H1 (cell line): ENCODE measurements around the gene MOB3B. TPM values are rescaled to one million over a fixed set of nuclear protein-coding genes. Genes with fewer than 3 reads are reported as not detected.

ENCODE experiments used
- CTCF ChIA-PET: fragments of 300-600 bp; sonication (Branson Sonifier 250); formaldehyde crosslinking; loops from one replicate; lab custom pipeline; 2021; ENCODE audit not compliant: partially characterized antibody; lab: Charles Lee
- POLR2A ChIA-PET: fragments of 300-600 bp; sonication (Branson Sonifier 250); formaldehyde crosslinking; loops from one replicate; lab custom pipeline; 2021; ENCODE audit warnings: inconsistent platforms; ENCODE audit not compliant: partially characterized antibody; lab: Charles Lee
- DNase-seq, 2 experiments: peaks; one replicate each; pipeline versions ENCODE4 v3.0.0 to v3.0.0-alpha.2; 2010 to 2022; ENCODE audit warnings: low spot score in 2 of 2, low read depth in 1 of 2, mixed read lengths in 1 of 2
- FAIRE-seq: peaks from 2 replicates; lab custom pipeline; 2011; peaks lifted over from hg19 to GRCh38; lab: Jason Lieb, UNC
- H2AFZ ChIP-seq: 2 replicates; pipeline ENCODE4 v1.8.1; 2012; ENCODE audit warnings: low read length, inconsistent platforms
- H2AK5ac ChIP-seq: 2 replicates; pipeline ENCODE4 v1.6.1; 2013; ENCODE audit warnings: low read depth, low read length
- H2BK120ac ChIP-seq: replicated peaks from 2 replicates; pipeline ENCODE3; 2013; ENCODE audit warnings: low read depth, low read length, inconsistent platforms
- H2BK12ac ChIP-seq: 2 replicates; pipeline ENCODE4 v1.6.1; 2013; ENCODE audit warnings: low read depth, low read length
- H2BK15ac ChIP-seq: 2 replicates; pipeline ENCODE4 v1.6.1; 2013; ENCODE audit warnings: low read length
- H2BK20ac ChIP-seq: 2 replicates; pipeline ENCODE4 v1.6.1; 2013; ENCODE audit warnings: low read length
- H2BK5ac ChIP-seq: 2 replicates; pipeline ENCODE4 v1.6.1; 2013; ENCODE audit warnings: low read depth, low read length
- H3K14ac ChIP-seq: 2 replicates; pipeline ENCODE4 v1.6.1; 2013; ENCODE audit warnings: inconsistent platforms; ENCODE audit not compliant: insufficient read length
- H3K18ac ChIP-seq: 2 replicates; pipeline ENCODE4 v1.6.1; 2013; ENCODE audit warnings: low read length; ENCODE audit errors: extremely low read depth
- H3K23ac ChIP-seq: 2 replicates; pipeline ENCODE4 v1.6.1; 2013; ENCODE audit warnings: inconsistent platforms; ENCODE audit not compliant: insufficient read length
- H3K23me2 ChIP-seq: 2 replicates; pipeline ENCODE4 v1.6.1; 2013; ENCODE audit warnings: low read depth, low read length
- H3K27ac ChIP-seq: 2 replicates; pipeline ENCODE4 v1.6.1; 2011; ENCODE audit warnings: low read depth, low read length, inconsistent platforms
- H3K27me3 ChIP-seq, 4 experiments: replicated peaks in 1 of 4; 1 replicate in 1 of 4; 2 replicates in 3 of 4; pipeline versions ENCODE4 v1.6.1 to v1.8.1; 2011 to 2013; ENCODE audit warnings: low read length in 3 of 4, mild to moderate bottlenecking in 3 of 4, inconsistent platforms in 2 of 4, mixed read lengths in 2 of 4, moderate library complexity in 1 of 4; ENCODE audit not compliant: control insufficient read depth in 3 of 4, insufficient read depth in 3 of 4; ENCODE audit errors: extremely low read depth in 1 of 4
- H3K36me3 ChIP-seq, 4 experiments: 2 replicates each; pipeline versions ENCODE4 v1.6.1 to v1.8.1; 2011 to 2013; ENCODE audit warnings: mild to moderate bottlenecking in 4 of 4, low read length in 3 of 4, moderate library complexity in 2 of 4, control low read depth in 1 of 4, inconsistent platforms in 1 of 4; ENCODE audit not compliant: insufficient read depth in 4 of 4, control insufficient read depth in 2 of 4
- H3K4ac ChIP-seq: replicated peaks from 2 replicates; pipeline ENCODE3; 2013; ENCODE audit warnings: low read length, low read depth, mixed read lengths, inconsistent platforms; ENCODE audit not compliant: insufficient read length
- H3K4me1 ChIP-seq, 4 experiments: replicated peaks in 1 of 4; 1 replicate in 1 of 4; 2 replicates in 3 of 4; pipeline versions ENCODE4 v1.6.1 to v1.8.1; 2011 to 2013; ENCODE audit warnings: low read length in 3 of 4, inconsistent platforms in 2 of 4, mixed read lengths in 1 of 4; ENCODE audit not compliant: insufficient read depth in 4 of 4, control insufficient read depth in 3 of 4
- H3K4me2 ChIP-seq, 2 experiments: 2 replicates each; pipeline versions ENCODE4 v1.6.1 to v1.8.1; 2011 to 2013; ENCODE audit warnings: low read depth in 2 of 2, low read length in 2 of 2, control low read depth in 1 of 2, inconsistent platforms in 1 of 2, mild to moderate bottlenecking in 1 of 2; ENCODE audit not compliant: insufficient read depth in 1 of 2
- H3K4me3 ChIP-seq, 4 experiments: fragments of 200-600, 300-600 bp in 1 of 4; sonication (generic), shearing (Covaris generic), sonication (Bioruptor Twin) in 1 of 4; 2 replicates each; pipeline versions ENCODE4 v1.5.1 to v1.8.1; 2011 to 2016; ENCODE audit warnings: low read length in 4 of 4, low read depth in 3 of 4, control low read depth in 2 of 4, inconsistent platforms in 2 of 4, mild to moderate bottlenecking in 2 of 4, mixed read lengths in 1 of 4, moderate library complexity in 1 of 4; ENCODE audit not compliant: insufficient read depth in 2 of 4; ENCODE audit errors: extremely low read depth in 1 of 4
- H3K56ac ChIP-seq: replicated peaks from 2 replicates; pipeline ENCODE3; 2013; ENCODE audit warnings: low read depth, mild to moderate bottlenecking, mixed read lengths, low read length, inconsistent platforms; ENCODE audit not compliant: insufficient read length
- H3K79me1 ChIP-seq: 2 replicates; pipeline ENCODE4 v1.6.1; 2013; ENCODE audit warnings: low read depth, low read length, control low read depth
- H3K79me2 ChIP-seq, 2 experiments: 2 replicates each; pipeline versions ENCODE4 v1.6.1 to v1.8.1; 2012 to 2013; ENCODE audit warnings: low read length in 2 of 2, mild to moderate bottlenecking in 2 of 2, inconsistent platforms in 1 of 2; ENCODE audit not compliant: insufficient read depth in 2 of 2, control insufficient read depth in 1 of 2
- H3K9ac ChIP-seq, 4 experiments: replicated peaks in 1 of 4; 1 replicate in 1 of 4; 2 replicates in 3 of 4; pipeline versions ENCODE4 v1.6.1 to v1.8.1; 2011 to 2013; ENCODE audit warnings: low read depth in 3 of 4, low read length in 3 of 4, control low read depth in 2 of 4, mild to moderate bottlenecking in 2 of 4, moderate library complexity in 2 of 4, inconsistent platforms in 1 of 4; ENCODE audit errors: extremely low read depth in 1 of 4
- H3K9me3 ChIP-seq, 2 experiments: 2 replicates each; pipeline versions ENCODE4 v1.6.1 to v1.8.1; 2012 to 2013; ENCODE audit warnings: mild to moderate bottlenecking in 2 of 2, moderate library complexity in 2 of 2, control low read depth in 1 of 2, inconsistent platforms in 1 of 2, low read depth in 1 of 2, low read length in 1 of 2, mixed read lengths in 1 of 2; ENCODE audit not compliant: insufficient read depth in 2 of 2
- H4K20me1 ChIP-seq, 2 experiments: replicated peaks in 1 of 2; 2 replicates each; pipeline versions ENCODE3 to v1.8.1; 2011 to 2013; ENCODE audit warnings: inconsistent platforms in 2 of 2, low read length in 2 of 2, mild to moderate bottlenecking in 1 of 2; ENCODE audit not compliant: insufficient read depth in 2 of 2, control insufficient read depth in 1 of 2
- H4K5ac ChIP-seq: 2 replicates; pipeline ENCODE4 v1.6.1; 2013; ENCODE audit warnings: low read length, low read depth, mixed read lengths, inconsistent platforms; ENCODE audit not compliant: insufficient read length
- H4K8ac ChIP-seq: 2 replicates; pipeline ENCODE4 v1.8.0; 2013; ENCODE audit warnings: mild to moderate bottlenecking, moderate library complexity, low read length, inconsistent platforms; ENCODE audit not compliant: insufficient read depth; ENCODE audit errors: extremely low read depth
- H4K91ac ChIP-seq: replicated peaks from 2 replicates; pipeline ENCODE3; 2013; ENCODE audit warnings: low read length, mixed read lengths, inconsistent platforms; ENCODE audit not compliant: insufficient read length
- BCL11A ChIP-seq, 2 experiments: IDR thresholded peaks; one replicate each; pipeline ENCODE4 v1.6.1; 2011; ENCODE audit warnings: low read depth in 2 of 2, low read length in 2 of 2, mild to moderate bottlenecking in 2 of 2
- BRCA1 ChIP-seq: IDR thresholded peaks from 2 replicates; pipeline ENCODE4 v1.6.1; 2012; ENCODE audit warnings: low read depth, low read length, improper control_type of control experiment
- CBX5 ChIP-seq: fragments of 300-800, 300-1000 bp; sonication (generic); IDR thresholded peaks from 2 replicates; pipeline ENCODE4 v1.7.1; 2016; ENCODE audit warnings: antibody characterized with exemption, low read length, low read depth
- CBX8 ChIP-seq: fragments of 300-800, 300-1000 bp; sonication (generic); IDR thresholded peaks from 2 replicates; pipeline ENCODE4 v1.7.1; 2016; ENCODE audit warnings: low read depth, low read length, borderline replicate concordance
- EP300 ChIP-seq, 2 experiments: IDR thresholded peaks; 1 replicate in 1 of 2; 2 replicates in 1 of 2; pipeline ENCODE4 v1.6.1; 2011 to 2012; ENCODE audit warnings: low read depth in 2 of 2, low read length in 2 of 2, mild to moderate bottlenecking in 2 of 2, borderline replicate concordance in 1 of 2, inconsistent platforms in 1 of 2, moderate library complexity in 1 of 2
- EZH2 ChIP-seq: fragments of 200-600 bp; sonication (generic); IDR thresholded peaks from 2 replicates; pipeline ENCODE4 v1.7.1; 2012; ENCODE audit warnings: low read depth, mild to moderate bottlenecking, moderate library complexity, low read length, inconsistent platforms; ENCODE audit not compliant: severe bottlenecking
- POLR2A ChIP-seq, 2 experiments: IDR thresholded peaks; 1 replicate in 1 of 2; 2 replicates in 1 of 2; pipeline ENCODE4 v1.6.1; 2011; ENCODE audit warnings: low read depth in 2 of 2, low read length in 2 of 2, mild to moderate bottlenecking in 2 of 2; ENCODE audit errors: control extremely low read depth in 1 of 2
- POU5F1 ChIP-seq: IDR thresholded peaks from 2 replicates; pipeline ENCODE4 v1.6.1; 2011; ENCODE audit warnings: low read depth, mild to moderate bottlenecking, low read length, moderate library complexity
- SIN3A ChIP-seq, 2 experiments: IDR thresholded peaks in 1 of 2; conservative IDR thresholded peaks in 1 of 2; 2 replicates each; pipeline ENCODE4 v1.6.1; 2011 to 2012; ENCODE audit warnings: low read length in 2 of 2, improper control_type of control experiment in 1 of 2, low read depth in 1 of 2, mild to moderate bottlenecking in 1 of 2
- SUZ12 ChIP-seq: fragments of 200-600 bp; sonication (generic); IDR thresholded peaks from 2 replicates; pipeline ENCODE4 v1.6.1; 2012; ENCODE audit warnings: mild to moderate bottlenecking, inconsistent platforms, low read length, moderate library complexity, mixed read lengths
- TAF7 ChIP-seq: optimal IDR thresholded peaks from 2 replicates; pipeline ENCODE3; 2011; ENCODE audit warnings: low read depth, mild to moderate bottlenecking, inconsistent platforms, low read length, moderate library complexity, borderline replicate concordance
- TCF12 ChIP-seq: IDR thresholded peaks from 2 replicates; pipeline ENCODE4 v1.6.1; 2011; ENCODE audit warnings: low read depth, mild to moderate bottlenecking, low read length
- WGBS, 2 experiments: shearing (Covaris generic) in 1 of 2; methylation state at CpG; one replicate each; pipeline versions ENCODE4 v1.1.6 to v1.1.7; 2013 to 2015; ENCODE audit warnings: low lambda C conversion rate in 2 of 2, mixed read lengths in 2 of 2, inconsistent platforms in 1 of 2, low coverage in 1 of 2, missing lambda C conversion rate in 1 of 2; ENCODE audit not compliant: insufficient replicate concordance in 2 of 2, insufficient coverage in 1 of 2, insufficient read length in 1 of 2; ENCODE audit errors: extremely low coverage in 1 of 2, missing lambda C conversion rate in 1 of 2; 5-methylcytosine and 5-hydroxymethylcytosine counted together
- polyA plus RNA-seq, 7 experiments: library from polyadenylated mRNA; depleted of rRNA in 3 of 7; stranded (reverse) in 5 of 7; unstranded in 2 of 7; fragments of >200 nt in 5 of 7; fragments of 200-250 nt in 2 of 7; gene quantifications; 1 replicate in 5 of 7; 2 replicates in 1 of 7; 4 replicates in 1 of 7; pipeline versions ENCODE4 v1.2.1 to v1.2.3, GENCODE V29; 2011 to 2013; ENCODE audit warnings: missing spikeins in 2 of 7, mixed read lengths in 2 of 7
- total RNA-seq: library from RNA; stranded (reverse); fragmentation: NEBNext Ultra II Directional; extraction: Animal tissue kit (Norgen Biotek cat#: 25700); gene quantifications from 2 replicates; pipeline ENCODE4 v1.2.1, GENCODE V29; 2021

The MOB3B gene
- total and polyA plus RNA-seq, 2 of the 8 experiments (the other 6 are each of a cell fraction or from before 2014, with no cell fraction given): 12.7 to 16.1 TPM

DNA sequence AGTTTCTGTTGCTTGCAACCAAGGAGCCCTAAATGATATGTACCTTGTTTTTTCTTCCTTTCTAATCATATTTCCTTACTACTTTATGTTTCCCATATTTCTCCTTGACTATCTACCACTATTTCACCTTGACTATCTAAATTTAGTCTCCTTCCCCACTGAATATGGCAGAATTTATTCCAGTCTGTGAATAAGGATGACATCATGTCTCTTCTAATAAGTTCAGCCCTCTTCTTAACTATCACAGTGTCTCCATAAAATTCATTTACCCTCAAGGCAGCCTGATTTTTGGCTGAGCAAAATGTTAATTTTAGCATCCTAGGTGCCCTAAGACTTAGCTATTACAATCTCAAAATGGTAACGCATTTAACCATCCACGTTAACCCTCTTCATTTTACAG lies 133.1 kb downstream of the MOB3B start:
- H4K20me1 ChIP-seq: no peaks in the 10 kb centered on the region
- no peak overlapping the region for H2BK20ac ChIP-seq
- no peak overlapping the region for H3K23ac ChIP-seq
- H3K56ac ChIP-seq: no peak overlapping the region
- no peak overlapping the region for H3K4me2 ChIP-seq
- no peaks in the 10 kb centered on the region; a peak in 1 of 4 replicates for H3K79me2 ChIP-seq
- H2BK15ac ChIP-seq: no peak overlapping the region
- H4K5ac ChIP-seq: no peak overlapping the region
- no peak overlapping the region for H3K18ac ChIP-seq
- no peak overlapping the region for H3K27ac ChIP-seq
- CTCF ChIA-PET: no interaction called here
- H4K91ac ChIP-seq: no peak overlapping the region
- no peak overlapping the region for H3K4ac ChIP-seq
- no peak for TF ChIP-seq EZH2
- no peak for TF ChIP-seq BRCA1
- TF ChIP-seq EP300 (IDR thresholded peaks at IDR 0.05; ENCODE audit: borderline replicate concordance in 1 of 2, low read depth in 2 of 2, low read length in 2 of 2): no peak
- TF ChIP-seq POLR2A (IDR thresholded peaks at IDR 0.05; ENCODE audit: control extremely low read depth in 1 of 2, low read depth in 2 of 2, low read length in 2 of 2): no peak
- TF ChIP-seq CBX8: no peak
- TF ChIP-seq SUZ12: no peak
- TF ChIP-seq POU5F1: no peak
- TF ChIP-seq TCF12: no peak
- no peak for TF ChIP-seq CBX5
- TF ChIP-seq TAF7: no peak
- no peak for TF ChIP-seq BCL11A (IDR thresholded peaks at IDR 0.05; ENCODE audit: low read depth in 2 of 2, low read length in 2 of 2)
- no peak for TF ChIP-seq SIN3A (conservative IDR thresholded peaks at IDR 0.05 in 1 of 2, IDR thresholded peaks at IDR 0.05 in 1 of 2; ENCODE audit: low read depth in 1 of 2, low read length in 2 of 2)
- FAIRE-seq (no peak), DNase-seq (no peak)
- H3K36me3 ChIP-seq: no peaks in the 10 kb centered on the region
- no peak overlapping the region for H2BK12ac ChIP-seq
- H2AFZ ChIP-seq: no peak overlapping the region
- no peak overlapping the region for H2BK5ac ChIP-seq
- no peak overlapping the region for H4K8ac ChIP-seq
- H3K9ac ChIP-seq: no peak overlapping the region
- H3K23me2 ChIP-seq: no peaks in the 10 kb centered on the region
- no peaks in the 10 kb centered on the region for H3K9me3 ChIP-seq
- WGBS, 2 experiments: 100% methylated on average over 2 of the region's 2 CpGs; no CpG with 5 or more reads in 1 of the 2 experiments
- H3K79me1 ChIP-seq: no peaks in the 10 kb centered on the region
- H2BK120ac ChIP-seq: no peak overlapping the region
- no peaks in the 10 kb centered on the region for H3K27me3 ChIP-seq
- no peak overlapping the region for H3K4me3 ChIP-seq
- POLR2A ChIA-PET: no interaction called here
- H2AK5ac ChIP-seq: no peak overlapping the region
- no peak overlapping the region for H3K14ac ChIP-seq
- H3K4me1 ChIP-seq: peaks cover 7 to 13% (median 9%) of the 10 kb centered on the region in 4 experiments; a peak in 5 of 7 replicates
